SJSA1 (cell line): ENCODE data around the gene FNIP1. TPM values are rescaled to one million over a fixed set of nuclear protein-coding genes. Genes with fewer than 3 reads are reported as not detected.
A peak's percentile ranks its signal among the peaks of the same experiment; 100 is the strongest.
"Not testable (repeated sequence)": the region's sequence is repeated elsewhere in the genome, so short reads cannot be mapped to it uniquely, and the experiment has no call there.

ENCODE experiments used
- DNase-seq, 2 experiments: peaks; one replicate each; pipeline ENCODE4 v3.0.0-alpha.2; 2015 to 2020; ENCODE audit warnings: low spot score in 2 of 2, low read depth in 1 of 2
- H3K27ac ChIP-seq: fragments of 250-450 bp; sonication (Bioruptor Pico); 2 replicates; pipeline ENCODE4 v1.5.1; 2020; ENCODE audit warnings: mild to moderate bottlenecking, moderate library complexity
- H3K27me3 ChIP-seq: fragments of 250-450 bp; sonication (Bioruptor Pico); replicated peaks from 2 replicates; pipeline ENCODE4 v1.5.1; 2020; ENCODE audit warnings: mild to moderate bottlenecking, moderate library complexity
- H3K36me3 ChIP-seq: fragments of 250-450 bp; sonication (Bioruptor Pico); 2 replicates; pipeline ENCODE4 v1.5.1; 2020; ENCODE audit warnings: mild to moderate bottlenecking
- H3K4me1 ChIP-seq: fragments of 250-450 bp; sonication (Bioruptor Pico); replicated peaks from 2 replicates; pipeline ENCODE4 v1.6.1; 2021; ENCODE audit warnings: mild to moderate bottlenecking
- H3K4me3 ChIP-seq: fragments of 250-450 bp; sonication (Bioruptor Pico); 2 replicates; pipeline ENCODE4 v1.5.1; 2020; ENCODE audit warnings: mild to moderate bottlenecking
- H3K9me3 ChIP-seq: fragments of 250-450 bp; sonication (Bioruptor Pico); replicated peaks from 2 replicates; pipeline ENCODE4 v1.5.1; 2020; ENCODE audit warnings: mild to moderate bottlenecking
- total RNA-seq: library from RNA; depleted of rRNA; stranded (reverse); fragments of >200 nt; shearing (Covaris generic); gene quantifications from 2 replicates; pipeline ENCODE4 v1.2.3, GENCODE V29; 2014; rRNA removed

Gene FNIP1
- total RNA-seq = 30.0 and 44.5 TPM in 2 replicates

GRCh38 chr5:131796793-131797693, at the start of gene FNIP1:
Gene FNIP1 (minus strand): TSS chr5:131797017. CDS start chr5:131796921, 96 bp downstream.
- Histone ChIP-seq H3K27ac (peak within 1 kb of the TSS; percentile 94), H3K27me3 (no peaks in the 10 kb centered on the region)

GRCh38 chr5:131846536-131846935, 49.7 kb upstream of the FNIP1 start:
- Histone ChIP-seq H3K4me1 (no peaks in the 10 kb centered on the region), H3K36me3 (no peaks in the 10 kb centered on the region), H3K4me3 (no peak overlapping the region), H3K9me3 (peaks cover 3% of the 10 kb centered on the region; the same call in 1 of the 2 replicates), H3K27ac (no peak overlapping the region), H3K27me3 (no peaks in the 10 kb centered on the region)
- no peak for DNase-seq

More at GRCh38 chr5:131796793-131797693, at the start of gene FNIP1:
- Histone ChIP-seq H3K9me3 (no peaks in the 10 kb centered on the region), H3K4me3 (peak within 1 kb of the TSS; percentile 87), H3K4me1 (peaks cover 15% of the 10 kb centered on the region), H3K36me3 (peaks cover 29% of the 10 kb centered on the region)
- DNase-seq = peak; percentile 98 to 100

- no peak for DNase-seq
- no peaks in the 10 kb centered on the region for H3K4me1 ChIP-seq
- no peaks in the 10 kb centered on the region for H3K36me3 ChIP-seq
- no peak overlapping the region for H3K27ac ChIP-seq
- no peaks in the 10 kb centered on the region for H3K27me3 ChIP-seq
- H3K4me3 ChIP-seq = no peak overlapping the region
- peaks cover 3% of the 10 kb centered on the region; the same call in 1 of the 2 replicates for H3K9me3 ChIP-seq
Observed at GRCh38 chr5:131845828-131846227, 49.0 kb upstream of the FNIP1 start.

GRCh38 chr5:131842971-131843370, 46.2 kb upstream of the FNIP1 start:
- H3K4me3 ChIP-seq, H3K27ac ChIP-seq, DNase-seq, H3K36me3 ChIP-seq, H3K27me3 ChIP-seq, H3K9me3 ChIP-seq, H3K4me1 ChIP-seq: not testable (repeated sequence)

GRCh38 chr5:131832702-131833101, 35.9 kb upstream of the FNIP1 start:
- not testable (repeated sequence) for H3K36me3 ChIP-seq, H3K4me1 ChIP-seq, H3K27ac ChIP-seq, H3K27me3 ChIP-seq, H3K4me3 ChIP-seq, H3K9me3 ChIP-seq, DNase-seq

GRCh38 chr5:131825404-131826013, 28.7 kb upstream of the FNIP1 start:
- peaks cover 20% of the 10 kb centered on the region for H3K4me1 ChIP-seq
- 0 out of 2 replicates have a peak, but pooled peaks cover 3% of the 10 kb centered on the region for H3K9me3 ChIP-seq
- DNase-seq = peak in 1 of 2 experiments; percentile 36
- H3K36me3 ChIP-seq = no peaks in the 10 kb centered on the region
- H3K27ac ChIP-seq = no peak overlapping the region
- no peaks in the 10 kb centered on the region for H3K27me3 ChIP-seq
- H3K4me3 ChIP-seq = no peak overlapping the region

GRCh38 chr5:131824631-131825030, 27.8 kb upstream of the FNIP1 start:
- no peak overlapping the region for H3K4me3 ChIP-seq
- no peak overlapping the region for H3K27ac ChIP-seq
- peaks cover 20% of the 10 kb centered on the region for H3K4me1 ChIP-seq
- no peaks in the 10 kb centered on the region for H3K27me3 ChIP-seq
- H3K36me3 ChIP-seq = no peaks in the 10 kb centered on the region
- 0 out of 2 replicates have a peak, but pooled peaks cover 3% of the 10 kb centered on the region for H3K9me3 ChIP-seq
- no peak for DNase-seq

- Histone ChIP-seq H3K9me3 (no peaks in the 10 kb centered on the region), H3K27me3 (no peaks in the 10 kb centered on the region), H3K4me1 (peaks cover 20% of the 10 kb centered on the region), H3K36me3 (no peaks in the 10 kb centered on the region), H3K27ac (no peak overlapping the region), H3K4me3 (no peak overlapping the region)
- DNase-seq = peak in 1 of 2 experiments; percentile 73
Observed at GRCh38 chr5:131821221-131821620, 24.4 kb upstream of the FNIP1 start.

- H3K4me3 ChIP-seq = no peak overlapping the region
- H3K27me3 ChIP-seq = no peaks in the 10 kb centered on the region
- no peaks in the 10 kb centered on the region for H3K36me3 ChIP-seq
- no peak for DNase-seq
- H3K9me3 ChIP-seq = peaks cover 7% of the 10 kb centered on the region; the same call in 1 of the 2 replicates
- no peak overlapping the region for H3K27ac ChIP-seq
- H3K4me1 ChIP-seq = peaks cover 26% of the 10 kb centered on the region
Observed at GRCh38 chr5:131818001-131818724, 21.3 kb upstream of the FNIP1 start.

- Histone ChIP-seq H3K4me3 (no peak overlapping the region), H3K4me1 (peaks cover 14% of the 10 kb centered on the region), H3K27ac (peak overlapping the region; percentile 81), H3K27me3 (no peaks in the 10 kb centered on the region), H3K36me3 (no peaks in the 10 kb centered on the region), H3K9me3 (peaks cover 7% of the 10 kb centered on the region; the same call in 1 of the 2 replicates)
- peak; percentile 68 to 88 for DNase-seq
Observed at GRCh38 chr5:131814990-131815389, 18.2 kb upstream of the FNIP1 start.

- no peak for DNase-seq
- no peaks in the 10 kb centered on the region for H3K27me3 ChIP-seq
- peaks cover 7% of the 10 kb centered on the region; the same call in 1 of the 2 replicates for H3K9me3 ChIP-seq
- H3K4me1 ChIP-seq = peaks cover 14% of the 10 kb centered on the region
- H3K36me3 ChIP-seq = no peaks in the 10 kb centered on the region
- no peak overlapping the region for H3K4me3 ChIP-seq
- no peak overlapping the region for H3K27ac ChIP-seq
Observed at GRCh38 chr5:131812371-131813160, 15.7 kb upstream of the FNIP1 start.

- H3K36me3 ChIP-seq = no peaks in the 10 kb centered on the region
- peaks cover 7% of the 10 kb centered on the region; the same call in 1 of the 2 replicates for H3K9me3 ChIP-seq
- DNase-seq = peak in 1 of 2 experiments; percentile 25
- H3K4me1 ChIP-seq = peaks cover 13% of the 10 kb centered on the region
- H3K27me3 ChIP-seq = no peaks in the 10 kb centered on the region
- no peak overlapping the region for H3K4me3 ChIP-seq
- H3K27ac ChIP-seq = no peak overlapping the region
Observed at GRCh38 chr5:131810510-131811249, 13.9 kb upstream of the FNIP1 start.
